Activated T-cell treated with anti-CD3 and anti-CD28 coated beads, Interleukin-2, amount 50 U/mL, for 48 hours (primary cell): ENCODE data around the gene PREX1.
"Not testable (repeated sequence)": the region's sequence is repeated elsewhere in the genome, so short reads cannot be mapped to it uniquely, and the experiment has no call there.

Source experiments
- DNase-seq, 2 experiments: peaks; one replicate each; pipeline ENCODE4 v3.0.0-alpha.2; 2020

PREX1 gene

DNA sequence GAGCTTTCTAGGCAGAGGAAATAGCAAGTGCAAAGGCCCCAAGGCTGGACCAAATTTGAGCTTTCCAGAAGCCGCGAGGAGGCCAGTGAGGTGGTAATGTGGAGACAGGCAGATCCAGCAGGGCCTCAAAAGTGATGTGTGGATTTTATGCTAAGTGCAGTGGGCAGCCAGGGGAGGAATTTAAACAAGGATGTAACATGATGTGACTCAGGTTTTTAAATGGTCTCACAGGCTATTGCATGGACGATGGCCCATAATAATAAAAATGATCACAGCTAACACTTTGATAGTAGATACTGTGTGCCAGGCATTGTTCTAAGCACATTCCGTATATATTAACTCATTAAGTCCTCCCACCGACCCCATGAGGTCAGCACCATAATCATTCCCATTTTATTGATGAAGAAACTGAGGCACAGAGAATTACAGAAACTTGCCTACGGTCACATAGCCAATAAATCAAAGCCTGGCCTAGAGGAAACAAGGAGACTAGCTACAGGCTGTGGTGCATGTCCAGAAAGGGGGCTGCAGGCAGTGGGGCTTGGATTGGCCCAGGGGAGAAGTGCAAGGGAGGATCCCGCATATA is 18.0 kb upstream of the PREX1 start:
- no peak for DNase-seq

DNA sequence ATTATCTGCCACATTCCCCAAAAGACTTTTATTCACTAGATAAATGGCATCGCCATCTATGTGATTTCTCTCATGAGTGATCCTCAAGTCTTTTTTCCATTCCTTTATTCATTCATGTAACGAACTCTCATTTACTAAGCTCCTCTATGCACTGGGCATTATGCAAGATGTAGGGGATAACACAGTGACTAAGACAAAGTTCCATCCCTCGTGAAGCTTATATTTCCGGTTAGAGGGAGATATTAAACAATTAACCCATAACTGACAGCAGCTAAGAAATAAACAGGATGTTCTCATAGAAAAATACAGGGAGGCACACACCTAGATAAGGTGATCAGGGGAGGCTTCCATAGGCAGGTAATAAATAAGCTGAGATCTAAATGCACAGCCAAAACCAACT is 17.2 kb upstream of the PREX1 start:
- DNase-seq, result no peak

DNA sequence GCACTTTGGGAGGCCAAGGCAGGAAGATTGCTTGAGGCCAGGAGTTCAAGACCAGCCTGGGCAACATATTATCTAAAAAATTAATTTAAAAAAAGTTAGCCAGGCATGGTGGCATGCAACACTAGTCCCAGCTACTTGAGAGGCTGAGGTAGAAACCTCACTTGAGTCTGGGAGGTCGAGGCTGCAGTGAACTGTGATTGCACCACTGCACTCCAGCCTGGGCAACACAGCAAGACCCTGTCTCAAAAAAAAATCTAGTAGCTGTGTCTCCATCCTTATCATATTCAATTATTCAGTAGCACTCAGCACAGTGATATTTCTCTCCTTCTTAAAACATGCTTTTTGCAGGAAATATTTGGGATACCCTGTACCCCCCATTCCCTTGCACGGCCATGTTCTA is 16.1 kb upstream of the PREX1 start:
- not testable (repeated sequence) for DNase-seq

DNA sequence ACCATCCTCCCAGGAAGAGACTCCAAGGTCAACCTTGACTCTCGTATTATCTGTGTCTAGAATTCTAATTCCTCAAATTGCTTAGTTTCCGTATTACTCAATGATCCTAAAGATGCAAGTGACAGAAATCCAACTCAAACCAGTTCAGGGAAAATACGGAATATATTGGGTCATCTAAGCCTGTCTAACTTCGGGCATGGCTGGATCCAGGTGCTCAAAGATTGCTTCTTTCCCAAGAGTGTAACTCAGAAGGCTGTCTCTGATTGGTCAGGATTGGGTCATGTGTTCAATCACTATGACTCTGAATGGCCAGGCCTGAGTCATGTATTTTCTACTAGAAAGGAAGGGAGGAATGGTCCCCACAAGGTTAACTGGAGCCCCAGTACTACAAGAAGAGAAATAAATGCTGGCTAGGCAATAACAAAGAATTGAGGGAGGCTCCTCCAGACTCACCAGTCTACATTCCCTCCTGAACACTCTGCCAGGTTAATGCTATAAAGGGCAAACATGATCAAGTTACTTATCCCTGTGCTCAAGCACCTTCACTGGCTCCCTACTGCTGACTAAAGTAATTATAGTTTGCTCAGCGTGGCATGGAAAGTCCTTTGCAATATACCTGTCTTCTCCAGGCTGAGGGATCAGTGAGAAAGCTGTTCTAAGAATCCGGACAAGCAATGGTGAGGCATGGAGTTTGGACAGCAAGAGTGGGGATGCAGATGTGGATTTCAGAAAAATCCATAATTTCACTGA is 15.4 kb upstream of the PREX1 start:
- no peak for DNase-seq

DNA sequence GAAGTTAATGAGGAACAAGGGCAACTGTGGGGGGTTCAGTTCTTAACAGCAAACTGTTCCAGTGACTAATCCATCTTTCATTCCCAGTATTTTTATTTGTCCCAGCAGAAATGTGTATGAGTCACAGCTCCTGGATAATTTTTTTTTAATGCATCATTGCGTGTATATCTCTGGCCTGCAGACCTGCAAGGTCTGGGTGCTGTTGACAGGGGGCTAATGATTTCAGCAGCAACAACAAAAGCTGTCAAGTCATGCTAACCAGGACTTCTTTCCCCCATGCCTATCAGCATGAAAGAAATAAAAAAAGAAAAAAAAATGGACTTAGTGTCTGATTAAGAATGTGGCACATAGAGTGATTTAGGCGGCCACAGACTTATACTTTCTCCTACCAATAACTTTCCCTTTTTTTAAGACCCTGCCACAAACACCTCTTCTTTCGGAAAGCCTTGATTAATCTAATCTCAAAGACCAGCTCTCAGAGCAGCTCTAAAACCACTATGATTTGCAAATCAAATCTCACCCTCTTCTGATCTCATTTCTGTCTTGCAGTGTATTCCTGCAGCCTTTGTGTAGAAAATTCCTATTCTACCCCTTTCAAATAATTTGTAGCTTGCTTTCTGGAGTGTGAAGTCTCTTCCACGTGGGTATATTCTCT is 14.2 kb upstream of the PREX1 start:
- DNase-seq, result no peak

DNA sequence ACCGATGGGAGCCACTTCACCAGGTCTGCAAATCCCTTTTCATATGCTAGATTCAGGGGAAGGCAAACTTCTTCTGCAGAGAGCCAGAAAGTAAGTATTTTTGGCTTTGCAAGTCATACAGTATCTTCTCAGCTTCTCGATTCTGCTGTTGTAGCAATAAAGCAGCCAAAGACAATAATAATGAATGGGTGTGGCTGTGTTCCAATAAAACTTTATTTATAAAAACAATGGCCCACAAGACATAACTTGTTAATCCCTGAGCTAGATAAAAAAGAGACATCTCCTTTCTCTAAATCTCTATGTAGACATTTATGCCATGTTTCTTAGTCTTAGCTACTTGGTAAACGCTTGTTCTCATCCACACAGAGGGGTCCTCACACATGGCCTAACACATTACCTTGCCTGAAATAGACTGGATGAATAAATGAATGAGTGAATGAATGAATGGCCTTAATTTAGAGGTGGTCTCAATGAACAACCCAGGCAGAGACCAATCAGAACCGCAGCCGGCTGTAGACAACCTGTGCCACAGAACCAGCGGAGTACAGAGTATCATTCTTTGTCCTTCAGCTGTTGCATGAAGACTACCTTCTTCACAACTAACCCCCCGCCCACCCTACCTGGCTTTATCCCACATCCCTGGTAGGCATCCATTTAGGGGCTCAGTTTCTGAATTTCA is 13.5 kb upstream of the PREX1 start:
- DNase-seq, result no peak

DNA sequence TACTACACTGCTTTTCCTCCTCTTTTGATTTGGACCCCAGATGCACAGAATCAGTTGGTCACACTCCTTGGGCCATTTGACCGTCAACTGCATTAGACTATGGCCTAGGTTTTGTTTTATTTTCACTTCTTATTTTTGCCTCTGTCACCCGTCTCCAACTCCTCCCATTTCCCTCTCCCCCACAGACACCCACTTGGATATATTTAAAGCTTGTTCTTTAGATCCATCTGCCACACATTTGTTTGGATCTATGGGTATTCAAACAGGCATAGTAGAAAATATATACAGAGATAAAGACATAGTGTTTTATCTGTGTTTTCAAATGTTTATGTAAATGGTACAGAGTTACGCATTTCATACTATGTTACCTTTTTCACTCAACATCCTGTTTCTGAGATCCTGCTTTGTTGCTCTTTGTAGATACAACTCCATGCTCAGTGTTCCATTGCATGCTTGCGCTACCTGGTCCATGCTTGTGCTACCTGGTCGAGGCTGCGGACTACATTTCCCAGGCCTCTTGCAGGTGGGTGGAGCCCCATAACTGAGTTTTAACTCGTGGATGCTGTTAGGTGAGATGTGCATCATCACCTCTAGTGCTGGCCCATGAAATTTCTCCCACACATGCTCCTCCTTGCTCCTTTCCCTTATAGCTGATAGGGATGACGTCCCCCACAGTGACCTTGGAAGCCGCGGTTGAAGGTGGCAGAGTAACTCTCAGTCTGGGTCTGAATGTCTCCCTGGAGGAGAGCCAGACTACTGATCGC is 11.5 kb upstream of the PREX1 start:
- DNase-seq, result no peak

DNA sequence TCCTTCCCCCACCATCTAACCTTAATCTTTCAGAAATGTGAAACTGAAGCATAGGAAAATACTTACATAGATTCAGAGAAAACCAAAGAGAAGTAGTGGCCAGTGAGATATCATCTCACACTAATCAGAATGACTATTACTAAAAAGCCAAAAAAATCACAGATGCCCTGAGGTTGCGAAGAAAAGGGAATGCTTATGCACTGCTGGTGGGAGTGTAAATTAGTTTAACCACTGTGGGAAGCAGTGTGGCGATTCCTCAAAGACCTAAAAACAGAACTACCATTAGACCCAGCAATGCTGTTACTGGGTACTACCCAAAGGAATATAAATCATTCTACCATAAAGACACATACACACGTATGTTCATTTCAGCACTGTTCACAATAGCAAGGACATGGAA is 9.2 kb upstream of the PREX1 start:
- no peak for DNase-seq

DNA sequence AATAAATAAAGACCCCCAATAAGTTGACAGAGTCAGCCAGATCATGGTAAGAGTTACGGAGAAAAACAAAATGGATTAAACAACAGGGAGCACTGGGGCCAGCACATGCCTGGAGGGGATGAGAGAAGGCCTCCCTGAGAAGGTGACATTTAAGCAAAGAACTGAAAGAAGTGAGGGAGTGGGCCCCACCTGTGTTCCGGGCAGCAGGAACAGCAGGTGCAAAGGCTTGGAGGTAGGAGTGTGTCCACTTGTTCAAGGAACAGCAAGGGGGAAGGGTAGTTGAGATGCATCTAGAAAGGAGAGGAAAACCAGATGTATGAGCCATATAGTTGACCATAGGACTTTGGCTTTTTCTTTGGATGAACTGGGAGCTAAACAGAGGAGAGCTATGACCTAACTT is 7.6 kb upstream of the PREX1 start:
- DNase-seq, result no peak

DNA sequence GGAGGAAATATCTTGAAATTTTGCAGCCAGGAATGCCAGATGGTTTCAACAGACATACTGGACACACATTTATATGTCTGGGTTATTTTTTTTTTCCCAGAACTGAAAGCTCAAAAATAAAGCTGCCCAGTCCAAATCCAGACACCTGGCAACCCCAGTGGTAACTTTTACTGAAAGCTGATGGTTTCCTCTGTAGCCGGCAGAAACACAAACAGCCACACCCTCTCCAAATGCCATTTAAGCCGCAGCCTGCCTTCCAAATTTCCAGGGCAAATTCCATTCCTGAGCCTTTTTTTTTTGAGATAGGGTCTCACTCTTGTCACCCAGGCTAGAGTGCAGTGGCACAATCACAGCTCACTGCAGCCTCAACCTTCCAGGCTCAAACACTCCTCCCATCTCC is 6.5 kb upstream of the PREX1 start:
- DNase-seq, result no peak

DNA sequence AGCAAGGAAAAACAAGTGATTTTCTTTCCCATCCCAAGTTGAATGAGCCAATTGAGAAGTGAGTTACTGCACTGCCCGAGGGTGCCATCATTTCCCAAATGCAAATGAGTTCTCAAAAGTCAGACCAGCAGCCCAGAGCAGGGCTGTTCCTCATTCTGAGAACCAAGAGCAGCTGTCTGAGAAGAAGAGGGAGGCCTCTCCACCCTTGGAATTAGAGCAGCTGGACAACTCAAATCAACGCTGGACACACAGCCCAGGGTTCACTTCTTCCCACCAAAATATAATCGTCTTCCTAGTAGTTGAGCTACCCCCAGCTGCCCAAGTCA is 4.6 kb upstream of the PREX1 start:
- no peak for DNase-seq

DNA sequence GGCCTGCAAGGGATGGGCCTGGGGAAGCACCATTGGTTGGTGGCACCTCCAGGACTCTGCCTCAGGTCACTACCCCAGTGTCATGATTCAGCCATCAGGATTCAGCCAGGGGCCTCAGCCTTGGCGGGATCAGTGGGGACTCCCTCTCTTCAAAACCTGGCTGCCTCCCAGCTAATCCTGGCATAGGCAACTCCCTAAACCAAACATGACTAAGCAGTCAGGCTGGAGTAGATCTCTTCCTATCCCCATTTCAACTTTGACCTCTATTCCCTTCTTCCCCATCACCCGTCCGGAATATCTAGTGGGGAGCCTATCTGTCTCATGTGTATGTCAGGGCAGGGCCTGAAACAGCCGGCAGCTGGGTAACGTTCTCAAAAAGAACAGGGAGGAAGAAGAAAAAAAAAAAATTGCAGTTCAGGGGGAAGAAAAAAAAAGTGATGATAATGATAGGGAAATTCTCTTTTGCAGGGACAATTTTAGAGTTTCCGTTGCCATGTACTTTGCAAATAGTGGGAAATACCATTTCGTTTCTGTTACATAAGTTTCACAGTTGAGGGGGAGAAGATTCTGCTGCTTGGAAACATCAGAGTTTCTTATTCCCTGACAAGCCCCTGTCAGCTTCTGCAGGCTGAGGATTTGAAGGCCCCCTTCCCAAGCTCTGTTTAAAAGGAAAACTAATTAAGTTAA is 4.1 kb upstream of the PREX1 start:
- DNase-seq, result no peak

DNA sequence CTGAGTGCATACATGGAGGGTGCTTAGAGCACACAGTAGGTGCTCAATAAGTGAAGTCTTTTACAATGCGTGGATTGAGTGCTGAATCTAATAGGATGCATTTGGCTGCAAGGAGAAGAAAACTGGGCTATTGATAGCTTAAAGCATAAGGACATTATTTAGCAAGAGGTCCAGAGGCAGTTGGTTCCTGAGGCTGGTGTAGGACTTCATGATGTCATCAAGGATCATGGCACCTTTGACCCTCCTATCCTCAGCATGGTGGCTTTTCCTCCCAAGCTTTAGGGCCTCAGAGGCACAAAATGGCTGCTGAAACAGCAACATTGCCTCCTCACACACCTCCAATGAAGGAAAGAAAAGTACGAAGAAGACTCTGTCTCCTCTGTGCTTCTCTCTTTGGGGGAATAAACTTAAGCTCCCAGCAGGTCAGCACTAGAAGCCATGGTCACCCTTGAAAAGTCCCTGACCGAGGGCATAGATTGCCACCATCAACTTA is 3.1 kb upstream of the PREX1 start:
- DNase-seq, result no peak

DNA sequence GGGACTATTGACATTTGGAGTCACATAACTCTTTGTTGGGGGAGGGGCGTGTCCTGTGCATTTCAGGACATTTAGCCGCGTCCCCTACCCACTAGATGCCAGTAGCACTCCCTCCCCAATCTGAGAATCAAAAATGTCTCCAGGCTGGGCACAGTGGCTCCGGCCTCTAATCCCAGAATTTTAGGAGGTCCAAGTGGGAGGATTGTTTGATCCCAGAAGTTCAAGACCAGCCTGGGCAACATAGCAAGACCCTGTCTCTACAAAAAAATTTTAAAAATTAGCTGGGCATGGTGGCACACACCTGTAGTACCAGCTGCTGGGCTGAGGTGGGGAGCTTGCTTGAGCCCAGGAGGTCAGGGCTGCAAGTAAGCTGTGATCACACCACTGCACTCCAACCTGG is 2.1 kb upstream of the PREX1 start:
- DNase-seq, result no peak

DNA sequence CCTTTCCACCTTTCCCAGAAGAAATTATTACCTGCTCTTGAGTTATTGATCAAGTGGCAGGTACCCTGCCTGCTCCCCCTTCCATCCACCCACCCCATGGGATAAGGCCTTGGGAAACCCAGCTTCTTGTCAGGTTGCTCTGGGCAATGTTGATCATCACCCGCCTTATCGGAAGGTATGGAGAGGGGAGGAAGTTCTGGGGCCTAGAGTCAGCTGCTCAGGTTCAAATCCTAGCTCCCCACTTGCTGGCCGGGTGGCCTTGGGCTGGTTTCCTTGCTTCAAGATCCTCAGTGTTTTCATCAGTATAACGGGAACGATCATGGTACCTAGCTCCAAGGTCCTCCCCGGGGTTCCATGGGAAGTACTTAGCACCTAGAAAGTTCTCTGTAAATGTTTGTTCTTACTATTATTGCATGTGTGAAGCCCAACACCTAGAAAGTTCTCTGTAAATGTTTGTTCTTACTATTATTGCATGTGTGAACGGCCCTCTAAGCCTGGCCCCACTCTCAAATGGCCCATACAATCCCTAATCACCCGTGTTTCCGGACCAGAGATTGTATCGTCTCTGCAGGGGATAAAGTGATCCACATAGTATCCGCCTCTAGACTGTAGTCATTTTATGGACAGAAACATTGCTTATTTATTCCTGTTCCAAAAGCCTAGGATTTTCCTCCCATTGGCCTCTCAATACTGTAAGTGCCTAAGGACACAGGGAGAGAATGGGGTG is 1.1 kb upstream of the PREX1 start:
- DNase-seq, result no peak

DNA sequence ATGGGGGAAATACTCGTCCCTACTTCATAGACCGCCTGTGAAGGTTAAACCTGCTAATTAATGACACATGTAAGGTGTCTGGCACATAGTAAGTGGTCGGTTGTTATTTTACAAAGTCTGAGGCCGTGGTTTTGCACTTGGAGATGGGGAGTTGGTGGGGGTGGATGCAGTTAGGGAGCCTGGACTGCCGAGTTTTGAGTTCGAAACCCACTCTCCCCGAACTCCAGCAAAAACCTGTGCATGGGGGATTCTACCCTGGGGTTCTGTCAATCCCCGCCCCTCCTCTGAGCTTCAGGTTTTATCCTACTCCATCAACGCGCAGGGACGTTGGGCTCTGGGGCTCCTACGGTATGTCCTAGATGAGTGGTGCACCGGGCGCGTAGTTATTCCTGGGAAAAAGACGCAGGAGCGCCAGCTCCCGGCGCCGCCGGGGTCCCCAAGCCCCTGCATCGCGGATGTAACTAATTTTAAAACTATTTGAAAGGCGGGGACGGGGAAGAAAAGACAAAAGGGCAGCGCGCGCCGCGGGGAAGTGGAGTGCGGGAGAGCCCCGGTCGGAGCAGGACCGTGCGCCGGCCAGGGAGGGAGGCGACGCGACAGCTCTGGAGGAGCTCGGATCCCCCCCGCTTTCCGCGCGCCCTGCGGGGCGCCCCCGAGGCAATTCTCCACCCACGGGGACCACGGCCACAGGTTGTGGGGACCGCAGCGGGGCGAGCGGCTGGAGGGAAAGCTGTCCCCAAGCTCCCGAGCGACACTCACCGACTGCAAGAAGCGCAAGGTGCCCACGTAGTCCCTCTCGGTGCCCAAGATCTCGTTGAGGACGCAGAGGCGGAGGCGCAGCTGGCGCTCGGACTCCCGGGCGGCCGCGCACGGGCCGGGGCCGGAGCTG is 672 bp downstream of the PREX1 start:
- DNase-seq, result peak; percentile 59 to 64

DNA sequence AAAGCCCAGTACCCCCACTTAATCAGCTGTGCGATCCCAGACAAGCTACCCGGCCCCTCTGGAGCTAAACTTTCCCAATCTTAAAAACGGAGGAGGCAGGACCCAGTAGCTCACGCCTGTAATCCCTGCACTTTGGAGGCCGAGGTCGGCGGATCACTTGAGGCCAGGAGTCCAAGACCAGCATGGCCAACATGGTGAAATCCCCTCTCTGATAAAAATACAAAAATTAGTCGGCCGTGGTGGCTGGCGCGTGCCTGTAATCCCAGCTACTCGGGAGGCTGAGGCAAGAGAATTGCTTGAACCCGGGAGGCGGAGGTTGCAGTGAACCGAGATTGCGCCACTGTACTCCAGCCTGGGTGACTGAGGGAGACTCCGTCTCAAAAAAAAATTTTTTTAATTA is 1.3 kb downstream of the PREX1 start:
- peak; percentile 40 to 45 for DNase-seq

DNA sequence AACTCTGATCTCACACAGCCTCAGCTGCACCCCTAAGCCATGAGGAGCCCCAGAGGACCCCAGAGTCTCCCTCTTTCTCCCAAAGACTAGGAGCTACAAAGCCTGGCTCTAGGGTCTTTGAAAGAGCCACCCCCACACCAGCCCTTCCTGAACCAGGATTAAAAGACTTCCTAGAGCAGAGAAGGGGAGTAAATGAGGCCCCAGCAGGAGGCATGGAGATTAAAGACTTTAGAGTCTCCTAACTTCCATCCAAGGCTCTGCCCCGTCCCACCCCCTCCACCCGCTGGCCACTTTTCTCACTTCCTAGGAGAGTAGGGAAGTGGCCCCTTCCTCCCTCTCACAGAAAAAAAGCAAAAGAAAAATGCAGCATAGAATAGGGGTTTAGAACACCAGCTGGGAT is 1.7 kb downstream of the PREX1 start:
- peak in 1 of 2 experiments; percentile 33 for DNase-seq

DNA sequence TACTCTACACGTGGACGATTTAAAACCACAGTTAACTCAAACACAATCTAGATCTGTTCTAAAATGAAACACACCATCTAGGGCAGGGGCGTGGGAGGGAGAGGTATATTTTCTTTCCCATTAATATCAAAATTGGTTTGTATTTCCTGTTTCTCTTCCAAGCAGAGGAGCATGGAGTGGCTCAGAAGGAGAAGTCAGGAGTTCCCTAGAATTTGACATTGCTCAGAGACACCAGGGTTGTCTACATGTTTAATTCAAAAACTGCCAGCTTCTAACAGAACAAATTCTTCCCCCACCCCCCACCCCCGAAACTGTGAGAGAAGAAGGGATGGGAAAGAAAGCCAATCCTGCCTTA is 2.3 kb downstream of the PREX1 start:
- DNase-seq, result no peak

DNA sequence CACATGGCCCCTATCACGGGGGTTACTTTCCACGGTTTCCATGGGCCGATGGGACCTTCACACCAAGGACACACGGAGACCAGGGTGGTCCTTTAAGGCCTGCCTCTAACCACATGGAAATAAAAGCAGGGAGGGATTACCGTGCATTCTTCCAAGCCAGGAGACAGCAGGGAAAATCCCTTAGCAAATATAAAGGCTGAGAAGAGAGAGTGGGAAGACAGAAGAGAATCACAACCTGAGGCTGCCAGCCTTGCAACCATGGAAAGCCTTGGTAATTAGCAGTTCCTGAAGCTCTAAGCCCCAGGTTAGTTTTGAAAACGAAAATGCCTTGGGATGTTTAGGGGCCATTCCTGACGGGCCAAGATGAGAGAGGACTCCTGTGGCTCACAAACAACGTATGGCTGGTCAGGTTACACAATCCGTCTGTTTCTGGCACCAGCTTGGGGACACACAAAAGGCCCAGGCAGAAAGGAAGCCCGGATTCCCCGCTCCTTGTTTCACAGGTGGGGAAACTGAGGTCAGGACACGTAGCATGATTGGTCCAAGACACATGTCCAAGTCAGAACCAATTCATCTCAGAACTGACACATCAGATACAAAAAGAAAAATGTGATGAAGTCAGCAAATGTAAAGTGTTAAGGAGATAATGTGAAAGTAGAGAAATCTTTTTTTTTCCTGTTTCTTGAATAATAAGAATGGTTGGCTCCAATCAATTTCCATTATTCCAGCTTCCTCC is 2.8 kb downstream of the PREX1 start:
- peak in 1 of 2 experiments; percentile 43 for DNase-seq
